ENCODE measurements around the gene GBP6.
"Not testable (repeated sequence)": the region's sequence is repeated elsewhere in the genome, so short reads cannot be mapped to it uniquely, and the experiment has no call there.

Gene GBP6, protein sequence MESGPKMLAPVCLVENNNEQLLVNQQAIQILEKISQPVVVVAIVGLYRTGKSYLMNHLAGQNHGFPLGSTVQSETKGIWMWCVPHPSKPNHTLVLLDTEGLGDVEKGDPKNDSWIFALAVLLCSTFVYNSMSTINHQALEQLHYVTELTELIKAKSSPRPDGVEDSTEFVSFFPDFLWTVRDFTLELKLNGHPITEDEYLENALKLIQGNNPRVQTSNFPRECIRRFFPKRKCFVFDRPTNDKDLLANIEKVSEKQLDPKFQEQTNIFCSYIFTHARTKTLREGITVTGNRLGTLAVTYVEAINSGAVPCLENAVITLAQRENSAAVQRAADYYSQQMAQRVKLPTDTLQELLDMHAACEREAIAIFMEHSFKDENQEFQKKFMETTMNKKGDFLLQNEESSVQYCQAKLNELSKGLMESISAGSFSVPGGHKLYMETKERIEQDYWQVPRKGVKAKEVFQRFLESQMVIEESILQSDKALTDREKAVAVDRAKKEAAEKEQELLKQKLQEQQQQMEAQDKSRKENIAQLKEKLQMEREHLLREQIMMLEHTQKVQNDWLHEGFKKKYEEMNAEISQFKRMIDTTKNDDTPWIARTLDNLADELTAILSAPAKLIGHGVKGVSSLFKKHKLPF

DNA sequence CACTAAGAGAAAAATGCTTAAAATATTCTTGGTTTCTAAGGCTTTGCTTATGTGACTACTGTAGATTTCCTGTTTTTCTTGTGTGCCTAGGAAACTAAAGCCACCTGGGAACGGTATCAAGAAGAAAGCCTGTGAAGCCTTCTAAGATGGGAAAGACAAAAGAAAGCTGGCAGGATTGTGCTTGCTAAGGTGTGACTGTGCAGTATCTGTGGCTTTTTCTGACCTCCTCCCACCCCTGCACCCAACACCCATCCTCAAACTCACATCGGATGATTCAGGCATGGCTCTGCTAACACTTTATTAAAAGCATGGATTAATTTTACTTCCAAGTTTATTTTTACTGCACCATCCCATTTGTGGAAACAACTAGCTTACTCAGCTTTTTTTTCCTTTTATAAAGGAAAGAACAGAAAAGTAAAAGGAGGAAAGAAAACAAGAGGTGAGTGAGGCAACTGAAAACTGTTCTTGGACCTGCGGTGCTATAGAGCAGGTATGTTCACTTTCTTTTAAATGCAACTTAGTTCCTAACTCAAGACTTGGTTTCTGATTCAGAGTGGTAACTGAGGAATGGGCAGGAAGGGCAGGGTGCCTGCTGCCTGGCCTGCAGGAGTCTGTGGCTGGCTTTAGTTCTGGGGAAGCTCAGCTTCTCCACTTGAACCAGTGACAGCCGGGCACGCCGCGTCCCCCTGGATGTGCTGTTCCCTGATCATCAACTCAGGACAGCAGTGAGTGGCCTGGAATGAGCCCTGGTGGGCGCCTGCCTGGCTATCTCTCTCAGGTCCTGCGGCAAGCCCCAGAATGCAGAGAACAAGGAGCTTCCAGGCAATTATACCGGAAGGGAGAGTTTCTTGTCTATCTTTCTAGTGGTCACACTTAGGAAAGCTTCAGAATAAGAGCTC, at the start of gene GBP6:
Gene GBP6, plus strand, starts transcription at position 422 of the 899 bp plus-strand sequence. CDS start 4,493 bp downstream, outside the sequence.
- DNase-seq (ENCODE audit: low read depth in 2 of 2): no peak

DNA sequence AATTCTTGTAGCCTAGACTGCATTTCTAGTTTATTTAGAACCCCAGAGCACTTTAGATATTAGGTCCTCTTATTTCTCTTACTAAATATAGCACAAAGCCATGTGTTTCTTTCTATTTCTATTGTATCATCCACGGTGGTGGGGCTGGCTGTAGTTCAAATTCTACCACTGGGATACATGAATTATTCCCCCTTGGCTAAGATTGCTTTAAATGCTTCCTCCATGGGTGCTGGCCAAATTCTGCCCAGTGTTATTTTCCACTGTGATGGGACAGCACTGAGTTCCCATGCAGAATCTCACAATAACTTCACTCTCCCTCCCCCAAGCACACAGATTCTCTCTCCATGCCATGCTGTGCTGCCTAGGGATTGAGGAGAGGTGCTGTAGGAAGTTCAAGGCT, 41.5 kb upstream of the GBP6 start:
- no peak for DNase-seq (ENCODE audit: low read depth in 2 of 2)

DNA sequence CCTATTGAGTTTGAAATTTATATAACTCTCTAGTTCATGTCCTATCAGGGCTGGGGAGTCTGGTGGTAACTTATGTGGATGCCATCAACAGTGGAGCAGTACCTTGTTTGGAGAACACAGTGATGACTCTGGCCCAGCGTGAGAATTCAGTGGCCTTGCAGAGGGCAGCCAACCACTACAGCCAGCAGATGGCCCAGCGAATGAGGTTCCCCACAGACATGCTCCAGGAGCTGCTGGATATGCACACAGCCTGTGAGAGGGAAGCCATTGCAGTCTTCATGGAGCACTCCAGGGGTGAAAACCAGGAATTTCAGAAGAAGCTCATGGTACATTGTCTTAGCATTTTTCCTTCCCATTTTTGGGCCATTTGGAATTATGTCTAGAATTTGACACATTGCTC, 32.0 kb upstream of the GBP6 start:
- DNase-seq (ENCODE audit: low read depth in 2 of 2): no peak

DNA sequence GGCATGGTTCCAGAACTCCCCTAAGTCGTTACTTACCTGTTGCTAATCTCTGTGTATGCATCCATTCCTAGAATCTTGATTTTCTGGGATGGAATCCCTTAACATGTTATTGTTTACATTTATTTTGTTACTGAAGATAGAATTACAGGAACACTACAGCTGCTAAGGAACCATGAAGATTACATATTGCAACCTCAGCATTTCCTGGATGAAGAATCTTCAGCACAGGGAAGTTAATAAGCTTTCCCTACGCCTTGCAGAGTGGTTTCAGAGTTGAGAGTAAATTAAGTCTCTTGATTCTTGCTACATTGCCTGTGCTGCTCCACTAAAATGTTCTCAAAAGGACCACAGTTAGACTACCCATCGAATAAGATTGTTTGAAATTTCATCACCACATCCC, 31.4 kb upstream of the GBP6 start:
- no peak for DNase-seq (ENCODE audit: low read depth in 2 of 2)

DNA sequence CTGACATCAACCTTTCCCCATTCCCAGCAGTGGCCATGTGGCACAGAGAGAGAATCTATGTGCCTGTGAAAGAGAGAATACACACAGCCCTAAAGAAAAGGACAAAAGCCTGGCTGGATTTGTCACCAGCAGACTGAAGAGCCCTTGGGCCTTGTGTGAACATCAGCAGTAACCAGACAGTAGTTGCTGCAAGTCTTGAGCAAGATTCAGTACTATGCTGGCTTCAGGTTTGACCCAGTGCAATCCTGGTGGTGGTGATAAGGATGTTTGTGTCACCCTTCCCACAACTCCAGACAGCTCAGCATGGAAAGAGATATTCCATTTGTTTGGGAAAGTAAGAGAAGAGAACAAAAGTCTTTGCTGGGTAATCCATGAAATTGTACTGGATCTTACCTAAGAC, 28.4 kb upstream of the GBP6 start:
- no peak for DNase-seq (ENCODE audit: low read depth in 2 of 2)

DNA sequence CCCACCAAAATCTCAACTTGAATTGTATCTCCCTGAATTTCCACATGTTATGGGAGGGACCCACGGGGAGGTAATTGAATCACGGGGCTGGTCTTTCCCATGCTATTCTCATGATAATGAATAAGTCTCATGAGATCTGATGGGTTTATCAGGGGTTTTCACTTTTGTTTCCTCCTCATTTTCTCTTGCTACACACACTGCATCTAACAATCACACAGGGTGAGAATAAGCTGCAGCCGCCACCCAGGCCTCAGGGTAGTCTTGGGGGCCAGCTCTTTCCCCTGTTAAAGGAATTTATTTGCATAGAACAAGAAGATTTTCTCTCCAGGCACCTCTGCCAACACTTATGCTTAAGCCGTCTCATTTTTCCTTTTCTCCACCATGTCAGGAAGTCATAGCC, 26.0 kb upstream of the GBP6 start:
- no peak for DNase-seq (ENCODE audit: low read depth in 2 of 2)

DNA sequence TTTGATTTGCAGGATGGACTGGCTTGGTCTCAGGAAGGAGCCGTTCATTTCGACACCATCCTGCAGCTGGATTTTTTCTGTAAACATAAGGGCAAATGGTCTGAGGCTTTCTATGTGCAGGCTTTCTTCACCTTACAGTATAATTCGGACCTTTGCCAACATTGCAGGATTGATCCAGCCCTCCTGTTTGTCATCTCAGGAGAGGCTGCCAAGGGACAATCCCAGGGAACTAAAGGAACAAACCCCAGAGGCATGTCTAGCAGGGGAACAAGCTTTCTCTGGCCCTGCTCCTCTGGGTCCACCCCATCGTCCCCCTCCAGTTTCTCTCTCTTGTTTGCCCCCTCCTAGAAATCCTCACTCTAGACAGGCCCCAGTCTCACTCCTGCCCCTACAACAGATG, 24.8 kb upstream of the GBP6 start:
- no peak for DNase-seq (ENCODE audit: low read depth in 2 of 2)

DNA sequence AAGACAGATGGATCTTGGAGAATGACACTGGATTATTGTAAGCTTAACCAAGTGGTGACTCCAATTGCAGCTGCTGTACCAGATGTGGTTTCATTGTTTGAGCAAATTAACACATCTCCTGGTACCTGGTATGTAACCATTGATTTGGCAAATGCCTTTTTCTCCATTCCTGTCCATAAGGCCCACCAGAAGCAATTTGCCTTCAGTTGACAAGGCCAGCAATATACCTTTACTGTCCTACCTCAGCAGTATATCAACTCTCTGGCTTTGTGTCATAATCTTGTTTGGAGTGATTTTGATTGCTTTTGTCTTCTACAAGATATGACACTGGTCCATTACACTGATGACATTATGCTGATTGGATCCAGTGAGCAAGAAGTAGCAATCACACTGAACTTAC, 18.4 kb upstream of the GBP6 start:
- DNase-seq (ENCODE audit: low read depth in 2 of 2): not testable (repeated sequence)

DNA sequence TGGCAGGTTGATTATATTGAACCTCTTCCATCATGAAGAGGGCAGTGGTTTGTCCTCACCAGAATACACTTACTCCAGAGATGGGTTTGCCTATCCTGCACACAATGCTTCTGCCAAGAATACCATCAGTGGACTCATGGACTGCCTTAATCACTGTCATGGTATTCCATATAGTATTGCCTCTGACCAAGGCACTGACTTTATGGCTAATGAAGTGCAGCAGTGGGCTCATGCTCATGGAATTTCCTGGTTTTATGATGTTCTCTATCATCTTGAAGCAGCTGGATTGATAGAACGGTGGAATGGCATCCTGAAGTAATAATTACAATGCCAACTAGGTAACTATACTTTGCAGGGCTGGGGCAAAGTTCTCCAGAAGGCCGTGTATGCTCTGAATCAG, 16.6 kb upstream of the GBP6 start:
- no peak for DNase-seq (ENCODE audit: low read depth in 2 of 2)

DNA sequence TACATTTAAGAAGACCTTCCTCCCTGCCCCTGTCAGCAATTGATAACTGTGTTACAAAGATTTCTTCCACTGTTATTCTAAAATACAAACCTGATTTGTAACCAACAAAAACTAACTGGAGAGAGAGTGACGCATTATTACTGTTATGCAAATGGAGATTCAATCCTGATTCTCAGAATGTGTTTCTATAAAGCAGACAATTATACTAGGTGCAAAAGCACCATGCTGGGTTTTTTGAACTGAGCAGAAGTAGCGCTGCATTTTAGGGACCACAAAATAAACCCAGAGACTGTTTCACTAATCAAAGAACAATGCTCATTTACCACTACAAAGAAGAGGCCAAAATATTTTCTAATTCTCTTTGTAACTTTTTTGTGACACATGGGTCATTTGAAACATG, 13.6 kb upstream of the GBP6 start:
- DNase-seq (ENCODE audit: low read depth in 2 of 2): no peak

DNA sequence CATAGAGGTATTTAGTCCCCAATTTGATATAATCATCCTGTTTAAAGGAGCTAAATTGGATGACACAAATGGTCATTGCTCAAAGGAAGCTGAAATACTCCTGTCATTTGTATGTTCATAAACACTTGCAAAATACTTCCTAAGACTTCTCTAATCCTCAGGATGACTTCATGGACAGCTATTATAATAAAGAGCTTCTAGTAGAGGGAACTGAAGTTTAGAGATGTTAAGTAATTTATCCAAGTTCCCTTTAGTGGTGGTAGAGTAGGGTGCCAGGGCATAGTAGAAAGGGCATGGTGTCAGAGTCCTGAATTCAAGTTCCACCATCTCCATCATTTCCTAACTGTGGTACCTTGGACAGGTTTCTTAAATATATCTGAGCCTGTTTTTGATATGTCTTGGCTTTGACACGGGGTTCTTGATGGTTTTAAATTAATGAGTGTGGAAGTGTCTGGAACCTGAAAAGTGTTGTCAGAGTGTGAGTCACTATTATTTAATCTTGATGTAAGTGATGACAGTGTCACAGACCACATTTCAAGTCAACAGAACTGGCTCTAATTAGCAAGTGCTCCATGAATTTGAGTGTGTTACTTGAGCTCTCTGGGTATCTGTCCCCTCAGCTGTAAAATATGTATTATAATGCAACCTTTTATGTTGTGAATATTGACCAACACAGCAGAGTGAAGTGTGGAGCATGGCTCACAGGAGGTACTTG, 12.1 kb upstream of the GBP6 start:
- DNase-seq (ENCODE audit: low read depth in 2 of 2): no peak

DNA sequence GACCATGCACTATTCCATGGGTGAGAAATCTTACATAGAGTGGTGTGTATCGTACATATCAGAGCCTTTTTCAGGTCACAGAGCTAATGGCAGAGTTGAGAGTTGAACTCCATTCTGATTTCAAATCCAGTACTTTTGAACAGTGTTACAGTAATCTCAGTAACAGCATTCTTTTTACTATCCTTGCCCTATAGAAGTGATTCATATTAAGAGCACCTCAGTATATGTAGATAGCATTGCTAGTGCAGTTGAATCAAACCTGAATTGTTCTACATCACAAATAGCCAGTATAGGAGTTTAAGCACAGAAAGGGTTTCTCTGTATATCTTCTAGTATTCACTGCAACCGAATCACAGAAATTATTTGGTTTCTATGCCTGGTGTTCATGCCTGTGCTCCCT, 11.4 kb upstream of the GBP6 start:
- DNase-seq (ENCODE audit: low read depth in 2 of 2): no peak

DNA sequence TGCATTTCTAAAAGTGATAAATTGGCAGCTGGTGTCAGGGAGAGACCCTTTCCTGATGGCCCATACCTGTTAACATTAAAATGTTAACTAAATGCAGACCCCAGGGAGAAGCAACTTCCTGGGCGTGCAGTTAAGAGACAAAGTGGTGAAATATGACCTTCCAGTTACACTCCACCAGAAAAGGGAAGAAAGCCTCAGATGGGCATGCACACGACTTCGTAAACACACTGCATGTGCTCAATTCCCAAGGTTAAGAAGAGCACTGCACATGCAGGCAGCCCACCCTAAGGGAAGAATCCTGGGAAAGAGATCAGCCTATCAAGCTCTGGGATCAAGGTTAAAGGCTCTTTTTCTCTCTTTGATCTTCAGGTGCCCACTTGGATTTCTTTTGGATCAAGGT, 9.7 kb upstream of the GBP6 start:
- DNase-seq (ENCODE audit: low read depth in 2 of 2): no peak

DNA sequence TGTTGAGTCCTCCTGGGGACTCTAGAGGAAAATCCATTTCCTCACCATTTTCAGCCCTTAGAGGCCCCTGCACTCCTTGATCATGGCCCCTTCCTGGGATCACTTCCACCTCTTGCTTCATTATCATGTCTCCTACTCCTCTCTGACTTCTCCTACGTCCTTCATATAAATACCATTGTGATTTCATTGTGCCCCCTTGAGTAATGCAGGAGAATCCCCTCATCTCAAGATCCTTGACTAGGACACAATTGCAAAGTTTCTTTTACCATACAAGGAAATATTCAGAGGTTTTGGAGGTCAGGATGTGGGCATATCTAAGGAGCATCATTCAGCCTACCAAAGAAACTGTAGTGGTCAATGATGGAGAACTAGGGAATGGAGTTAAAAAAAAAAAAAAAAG, 8.8 kb upstream of the GBP6 start:
- DNase-seq (ENCODE audit: low read depth in 2 of 2): no peak

DNA sequence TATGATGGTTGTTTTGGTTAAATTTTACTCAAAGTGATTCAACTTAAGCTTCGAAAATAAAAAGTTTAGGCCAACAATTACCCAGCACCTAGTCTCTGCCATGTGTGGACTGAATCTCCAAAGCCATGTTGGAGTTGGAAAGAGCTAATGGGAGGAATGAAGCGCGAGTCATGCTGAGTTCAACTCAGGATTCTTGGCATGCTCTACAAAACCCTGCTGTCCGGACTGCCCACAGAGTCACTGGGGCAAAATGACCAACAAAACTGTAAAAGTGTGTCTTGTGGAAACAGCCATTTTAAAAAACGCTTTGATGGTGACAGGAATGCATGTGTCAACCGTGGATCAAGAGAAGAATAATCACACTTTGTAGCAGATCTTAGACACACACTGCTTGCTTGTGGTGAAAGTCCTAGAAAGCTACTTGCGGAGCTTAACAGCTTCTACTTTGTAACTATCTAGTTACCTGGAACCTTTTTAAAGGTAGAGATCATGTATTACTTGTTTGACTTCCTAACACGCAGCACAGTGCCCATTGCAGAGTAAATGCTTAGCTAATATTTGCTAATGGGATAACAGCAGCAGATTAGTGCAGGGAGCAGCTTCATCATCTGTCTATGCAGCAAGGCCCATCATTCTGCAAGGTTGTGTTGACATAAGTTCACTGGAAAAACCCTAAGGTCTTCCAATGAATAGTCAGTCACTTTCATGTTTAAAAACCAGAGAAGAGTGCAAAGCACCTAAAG, 7.0 kb upstream of the GBP6 start:
- DNase-seq (ENCODE audit: low read depth in 2 of 2): no peak

DNA sequence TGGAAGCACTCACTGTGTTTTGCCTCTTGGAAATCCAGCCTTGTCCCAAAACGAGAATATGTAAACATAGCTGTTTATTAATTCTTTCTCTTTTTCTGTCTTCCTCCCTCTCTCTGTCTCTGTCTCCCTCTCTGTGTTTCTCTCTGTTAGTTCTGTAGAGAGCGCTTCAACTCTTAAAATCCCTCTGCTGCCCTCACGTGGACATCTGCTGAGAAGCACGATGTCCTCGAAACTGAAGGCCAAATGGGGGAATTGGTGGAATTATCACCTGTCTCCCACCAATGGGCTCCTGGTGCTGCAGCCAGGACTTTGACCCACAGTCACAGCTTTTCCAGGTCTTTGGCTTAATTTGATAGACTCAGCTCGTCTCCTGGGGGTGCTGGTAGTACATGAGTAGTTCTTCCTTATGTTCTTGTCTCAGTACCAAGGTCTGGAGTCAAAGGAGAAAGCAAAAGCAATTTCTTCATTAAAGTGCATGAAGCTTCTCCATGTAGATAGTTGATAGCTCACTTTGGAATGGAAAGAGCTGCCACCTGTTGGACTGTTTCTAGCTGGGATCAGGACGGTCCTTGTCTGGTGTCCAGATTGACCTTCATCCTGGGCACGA, 5.5 kb upstream of the GBP6 start:
- DNase-seq (ENCODE audit: low read depth in 2 of 2): peak; percentile 66

DNA sequence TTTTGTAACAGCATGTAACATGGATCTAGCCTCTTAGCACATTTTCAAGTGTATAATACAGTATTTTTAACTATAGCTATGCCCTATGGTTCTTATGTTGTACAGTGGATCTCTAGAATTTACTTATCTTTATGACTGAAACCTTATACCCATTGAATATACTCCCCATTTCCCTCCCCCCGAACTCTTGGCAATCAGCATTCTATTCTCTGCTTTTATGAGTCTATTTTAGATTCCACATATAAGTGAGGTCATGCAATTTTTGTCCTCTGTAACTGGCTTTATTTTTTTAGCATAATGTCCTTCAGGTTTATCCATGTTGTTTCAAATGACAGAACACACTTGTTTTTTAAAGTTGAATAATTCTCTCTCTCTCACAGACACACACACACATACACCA, 3.1 kb upstream of the GBP6 start:
- DNase-seq (ENCODE audit: low read depth in 2 of 2): no peak

DNA sequence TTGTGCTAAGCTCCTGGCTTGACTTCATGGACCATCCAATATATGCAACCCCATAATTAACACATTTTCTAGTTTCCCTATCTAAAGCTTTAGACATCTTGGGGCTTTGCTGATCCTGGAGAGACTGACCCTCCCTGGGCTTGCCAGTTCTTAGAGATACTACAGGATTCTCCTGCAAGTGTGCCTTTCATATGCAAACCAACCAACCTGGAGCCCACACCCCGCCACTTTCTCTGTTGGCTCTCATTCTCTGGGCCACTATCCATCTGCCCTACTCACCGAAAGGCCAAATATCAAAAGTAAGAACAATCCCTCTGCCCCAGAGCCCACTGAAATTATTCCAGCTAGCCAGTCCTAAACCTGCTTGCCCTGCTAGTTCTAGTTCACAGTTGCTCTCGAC, 2.2 kb upstream of the GBP6 start:
- no peak for DNase-seq (ENCODE audit: low read depth in 2 of 2)

DNA sequence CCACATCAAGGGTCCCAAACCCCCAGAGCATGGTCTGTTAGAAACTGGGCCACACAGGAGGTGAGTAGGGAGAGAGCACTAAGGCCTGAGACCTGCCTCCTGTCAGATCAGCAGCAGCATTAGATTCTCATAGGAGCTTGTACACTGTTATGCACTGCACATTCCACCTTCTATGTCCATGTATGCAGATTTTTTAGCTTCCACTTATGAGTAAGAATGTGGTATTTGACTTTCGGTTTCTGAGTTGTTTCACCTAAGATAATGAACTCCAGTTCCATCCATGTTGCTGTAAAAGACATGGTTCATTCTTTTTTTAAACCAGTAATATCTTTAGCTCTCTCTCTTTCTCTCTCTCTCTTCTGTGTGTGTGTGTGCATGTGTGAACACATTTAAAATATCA, 663 bp upstream of the GBP6 start:
- no peak for DNase-seq (ENCODE audit: low read depth in 2 of 2)

DNA sequence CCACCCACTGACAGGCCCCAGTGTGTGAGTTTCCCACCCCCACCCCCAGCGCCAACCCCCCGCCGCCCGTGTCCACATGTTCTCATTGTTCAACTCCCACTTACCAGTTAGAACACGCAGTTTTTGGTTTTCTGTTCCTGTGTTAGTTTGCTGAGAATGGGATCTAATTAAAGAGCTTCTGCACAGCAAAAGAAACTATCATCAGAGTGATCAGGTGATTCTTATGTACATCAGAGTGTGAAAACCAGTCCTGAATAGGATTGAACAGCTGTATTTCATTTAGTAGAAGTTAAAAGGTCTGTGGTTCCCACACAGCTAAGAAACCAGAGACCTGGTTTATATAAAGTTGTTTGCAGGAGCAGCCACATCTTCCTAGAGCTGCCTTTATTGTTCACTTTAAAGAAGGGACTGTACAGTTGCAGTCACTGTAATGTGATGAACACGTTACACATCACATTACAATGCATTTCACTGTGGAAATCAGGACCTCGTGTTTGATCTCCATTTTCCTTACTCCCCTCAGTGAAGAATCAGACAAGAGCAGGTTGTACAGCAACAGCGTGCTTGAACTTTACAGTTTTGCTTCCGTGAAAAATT, 1.2 kb downstream of the GBP6 start:
- DNase-seq (ENCODE audit: low read depth in 2 of 2): no peak

Data from stimulated activated CD8-positive, alpha-beta memory T cell treated with anti-CD3 and anti-CD28 coated beads, Interleukin-2, amount 100 ng/mL, for 1 hour (primary cell).